A549 treated with ZK216348 at 1 μM for 4 hours (cell line): Measurements from ENCODE around the gene PHF20. TPM values are rescaled to one million over a fixed set of nuclear protein-coding genes. Genes with fewer than 3 reads are reported as not detected.

Experiments
- total RNA-seq: library from RNA; stranded (reverse); fragments of 200-300 nt; extraction: Qiagen RNA extraction; gene quantifications from 5 replicates; pipeline ENCODE4 v1.2.3, GENCODE V29; 2022; ENCODE audit warnings: low read depth

Gene PHF20
- 25.6 to 39.8 TPM (median 27.9 TPM) in 5 replicates for total RNA-seq

GRCh38 chr20:35771689-35772562 is at the start of gene PHF20:
Gene PHF20, plus strand, starts transcription at chr20:35772015. Its CDS starts 29,508 bp downstream, at chr20:35801523.

GRCh38 chr20:35741892-35742740 is 29.7 kb upstream of the PHF20 start, which contains the start of gene RBM39:
Gene RBM39, minus strand, starts transcription at chr20:35742260. Its CDS starts 1,386 bp downstream, at chr20:35740874.

GRCh38 chr20:35954200-35954906 is 182.5 kb downstream of the PHF20 start, which contains the start of gene SCAND1:
Gene SCAND1, minus strand, starts transcription at chr20:35954502. Its CDS starts 218 bp downstream, at chr20:35954284.

DNA sequence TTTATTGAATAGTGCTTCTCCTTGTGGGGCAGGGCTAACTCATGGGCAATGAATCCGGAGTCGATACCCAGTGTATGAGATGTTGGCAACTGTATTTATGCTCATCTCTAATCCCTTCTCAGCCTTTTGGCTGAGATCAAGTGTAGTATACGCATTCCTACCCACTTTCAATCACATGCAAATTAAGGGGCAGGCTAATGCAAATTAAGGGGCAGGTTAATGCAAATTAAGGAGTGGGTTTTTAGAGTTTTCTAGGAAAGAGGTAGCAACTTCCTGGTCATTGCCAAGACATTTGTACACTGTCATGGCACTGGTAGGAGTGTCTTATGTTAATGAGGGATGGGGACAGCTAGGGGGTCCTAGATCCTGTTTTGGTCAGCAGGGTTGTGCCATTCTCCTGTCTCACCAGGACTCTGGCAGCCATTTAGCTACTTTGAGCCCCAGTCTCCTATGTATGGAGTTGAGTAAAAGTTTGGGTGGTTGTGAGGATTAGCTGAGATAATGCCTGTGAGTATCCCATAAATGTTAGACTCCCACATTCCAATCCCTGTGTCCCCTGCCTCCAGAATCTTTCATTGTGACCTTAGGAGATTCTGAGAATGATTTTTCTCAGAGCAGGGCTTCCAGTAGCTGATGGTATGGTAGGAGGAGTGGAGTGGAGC is 196.3 kb downstream of the PHF20 start, which contains the start of gene CNBD2:
Gene CNBD2 (plus strand): TSS at position 612 of the 662 bp plus-strand sequence. CDS start 173 bp downstream, outside the sequence.

Other genes starting within 250 kb of the PHF20 start
- gene C20orf173, start 242.4 kb upstream of the PHF20 start, total RNA-seq: not detected in 5 replicates
- 211 to 251 TPM (median 247 TPM) in 5 replicates for gene ERGIC3, start 229.9 kb upstream of the PHF20 start, total RNA-seq
- gene SPAG4, start 156.2 kb upstream of the PHF20 start, total RNA-seq: 2.6 to 8.0 TPM (median 5.2 TPM) in 5 replicates
- gene CPNE1, start 107.1 kb upstream of the PHF20 start, total RNA-seq: 151 to 238 TPM (median 223 TPM) in 5 replicates
- gene RBM12, start 107.1 kb upstream of the PHF20 start, total RNA-seq: 69.7 to 108 TPM (median 81.8 TPM) in 5 replicates
- gene NFS1, start 72.7 kb upstream of the PHF20 start, total RNA-seq: 21.2 to 44.3 TPM (median 38.4 TPM) in 5 replicates
- 224 to 385 TPM (median 331 TPM) in 5 replicates for gene ROMO1, start 72.6 kb upstream of the PHF20 start, total RNA-seq
- gene RBM39, start 29.8 kb upstream of the PHF20 start, total RNA-seq: 187 to 251 TPM (median 200 TPM) in 5 replicates
- gene SCAND1, start 182.5 kb downstream of the PHF20 start, total RNA-seq: 55.1 to 105 TPM (median 90.7 TPM) in 5 replicates
- 3.7 to 7.7 TPM (median 5.7 TPM) in 5 replicates for gene CNBD2, start 196.6 kb downstream of the PHF20 start, total RNA-seq